Hematopoietic multipotent progenitor cell treated with erythropoietin and hydrocortisone succinate and interleukin-3 and kit ligand, for 4 days (in vitro differentiated cells): ENCODE data around the gene RNPEPL1.
A peak's percentile ranks its signal among the peaks of the same experiment; 100 is the strongest.

Source experiments
- DNase-seq: peaks from one replicate; pipeline ENCODE4 v3.0.0-alpha.2; 2015

Gene RNPEPL1

GRCh38 chr2:240593703-240594451, 25.6 kb downstream of the RNPEPL1 start:
- DNase-seq: no peak

GRCh38 chr2:240594511-240595380, 26.5 kb downstream of the RNPEPL1 start:
- DNase-seq: no peak

- peak; percentile 80 for DNase-seq
Observed at GRCh38 chr2:240595381-240596079, 27.2 kb downstream of the RNPEPL1 start.

GRCh38 chr2:240596080-240596460, 27.8 kb downstream of the RNPEPL1 start:
- no peak for DNase-seq

- DNase-seq: no peak
Observed at GRCh38 chr2:240596491-240596931, 28.2 kb downstream of the RNPEPL1 start.

GRCh38 chr2:240597054-240597418, 28.8 kb downstream of the RNPEPL1 start:
- no peak for DNase-seq

GRCh38 chr2:240597419-240598181, 29.3 kb downstream of the RNPEPL1 start:
- DNase-seq: no peak

- no peak for DNase-seq
Observed at GRCh38 chr2:240598311-240598911, 30.1 kb downstream of the RNPEPL1 start.

- DNase-seq: no peak
Observed at GRCh38 chr2:240599141-240599583, 30.9 kb downstream of the RNPEPL1 start.

GRCh38 chr2:240600451-240600961, 32.2 kb downstream of the RNPEPL1 start:
- no peak for DNase-seq

GRCh38 chr2:240601061-240601830, 33.0 kb downstream of the RNPEPL1 start:
- DNase-seq: no peak

- DNase-seq: no peak
Observed at GRCh38 chr2:240601831-240602160, 33.5 kb downstream of the RNPEPL1 start.

- DNase-seq: no peak
Observed at GRCh38 chr2:240602266-240603050, 34.2 kb downstream of the RNPEPL1 start.

GRCh38 chr2:240603081-240603835, 35.0 kb downstream of the RNPEPL1 start:
- DNase-seq: no peak

GRCh38 chr2:240603846-240604245, 35.6 kb downstream of the RNPEPL1 start:
- no peak for DNase-seq

GRCh38 chr2:240604291-240604938, 36.1 kb downstream of the RNPEPL1 start:
- DNase-seq: peak; percentile 60

GRCh38 chr2:240604939-240605716, 36.8 kb downstream of the RNPEPL1 start:
- DNase-seq: no peak
